Measurements from ENCODE around the gene ACAD10.

The ACAD10 gene

GRCh38 chr12:111780166-111780565 lies 94.3 kb downstream of the ACAD10 start:
- DNase-seq, result no peak

- no peak for DNase-seq
Observed at GRCh38 chr12:111780615-111781014, 94.8 kb downstream of the ACAD10 start.

GRCh38 chr12:111781085-111781658 lies 95.3 kb downstream of the ACAD10 start:
- DNase-seq, result no peak

- DNase-seq, result no peak
Observed at GRCh38 chr12:111783046-111783445, 97.2 kb downstream of the ACAD10 start.

GRCh38 chr12:111784953-111785352 lies 99.1 kb downstream of the ACAD10 start:
- DNase-seq, result no peak

GRCh38 chr12:111785651-111786050 lies 99.8 kb downstream of the ACAD10 start:
- DNase-seq, result no peak

- DNase-seq, result no peak
Observed at GRCh38 chr12:111788178-111788654, 102.4 kb downstream of the ACAD10 start.

- no peak for DNase-seq
Observed at GRCh38 chr12:111789779-111790178, 103.9 kb downstream of the ACAD10 start.

GRCh38 chr12:111791507-111791906 lies 105.7 kb downstream of the ACAD10 start:
- DNase-seq, result no peak

- no peak for DNase-seq
Observed at GRCh38 chr12:111792155-111792855, 106.5 kb downstream of the ACAD10 start.

- no peak for DNase-seq
Observed at GRCh38 chr12:111792856-111793235, 107.0 kb downstream of the ACAD10 start.

GRCh38 chr12:111798182-111798581 lies 112.3 kb downstream of the ACAD10 start:
- no peak for DNase-seq

GRCh38 chr12:111799758-111800157 lies 113.9 kb downstream of the ACAD10 start:
- DNase-seq, result no peak

GRCh38 chr12:111803038-111803626 lies 117.3 kb downstream of the ACAD10 start:
- no peak for DNase-seq

- DNase-seq, result no peak
Observed at GRCh38 chr12:111803851-111804250, 118.0 kb downstream of the ACAD10 start.

GRCh38 chr12:111806304-111806703 lies 120.5 kb downstream of the ACAD10 start:
- DNase-seq, result no peak
